Measurements from ENCODE around the gene CHIT1. TPM values are rescaled to one million over a fixed set of nuclear protein-coding genes. Genes with fewer than 3 reads are reported as not detected.

CHIT1 gene
- total RNA-seq, 4 donors from 2014 or later, result 0.49 to 244 (median 5.6) TPM

DNA sequence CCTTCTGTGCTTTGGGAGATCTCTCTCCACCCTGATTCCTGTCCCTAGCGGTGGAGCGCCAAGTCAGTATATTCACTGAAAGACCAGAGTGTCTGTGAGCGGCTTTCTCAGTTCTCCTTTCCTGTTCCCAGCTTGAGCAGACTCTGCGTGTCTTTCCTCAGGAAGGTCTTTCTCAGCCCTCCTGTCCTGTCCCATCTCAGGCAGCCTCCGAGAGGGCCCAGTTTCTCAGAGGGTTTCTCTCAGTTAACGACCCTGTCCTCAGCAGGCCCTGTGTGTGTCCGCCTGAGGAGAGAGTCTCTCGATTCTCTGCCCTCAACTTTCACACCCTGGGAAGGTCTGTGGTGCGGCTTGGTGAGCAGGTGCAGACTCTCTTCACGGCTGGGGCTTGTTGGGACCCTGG lies 34.0 kb upstream of the CHIT1 start:
- TF ChIP-seq, protein P1, sequence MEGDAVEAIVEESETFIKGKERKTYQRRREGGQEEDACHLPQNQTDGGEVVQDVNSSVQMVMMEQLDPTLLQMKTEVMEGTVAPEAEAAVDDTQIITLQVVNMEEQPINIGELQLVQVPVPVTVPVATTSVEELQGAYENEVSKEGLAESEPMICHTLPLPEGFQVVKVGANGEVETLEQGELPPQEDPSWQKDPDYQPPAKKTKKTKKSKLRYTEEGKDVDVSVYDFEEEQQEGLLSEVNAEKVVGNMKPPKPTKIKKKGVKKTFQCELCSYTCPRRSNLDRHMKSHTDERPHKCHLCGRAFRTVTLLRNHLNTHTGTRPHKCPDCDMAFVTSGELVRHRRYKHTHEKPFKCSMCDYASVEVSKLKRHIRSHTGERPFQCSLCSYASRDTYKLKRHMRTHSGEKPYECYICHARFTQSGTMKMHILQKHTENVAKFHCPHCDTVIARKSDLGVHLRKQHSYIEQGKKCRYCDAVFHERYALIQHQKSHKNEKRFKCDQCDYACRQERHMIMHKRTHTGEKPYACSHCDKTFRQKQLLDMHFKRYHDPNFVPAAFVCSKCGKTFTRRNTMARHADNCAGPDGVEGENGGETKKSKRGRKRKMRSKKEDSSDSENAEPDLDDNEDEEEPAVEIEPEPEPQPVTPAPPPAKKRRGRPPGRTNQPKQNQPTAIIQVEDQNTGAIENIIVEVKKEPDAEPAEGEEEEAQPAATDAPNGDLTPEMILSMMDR (IDR thresholded peaks at IDR 0.05; ENCODE audit: low read depth), result no peak

DNA sequence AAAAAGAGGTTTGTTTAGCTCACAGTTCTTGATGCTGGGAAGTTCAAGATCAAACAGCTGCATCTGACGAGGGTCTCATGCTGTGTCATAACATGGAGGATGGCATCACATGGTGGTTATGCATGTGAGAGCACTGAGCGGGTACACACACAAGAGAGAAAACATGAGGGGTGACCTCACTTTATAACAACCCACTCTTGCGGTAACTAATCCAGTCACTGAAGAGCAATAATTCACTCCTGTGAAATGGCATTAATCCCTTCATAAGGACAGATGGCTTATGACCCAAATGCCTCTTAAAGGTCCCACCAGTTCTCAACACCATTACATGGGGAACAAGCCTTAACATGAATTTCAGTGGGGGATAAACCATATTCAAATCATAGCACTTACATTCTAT lies 23.2 kb upstream of the CHIT1 start:
- TF ChIP-seq, protein P1 (IDR thresholded peaks at IDR 0.05; ENCODE audit: low read depth), result no peak

- TF ChIP-seq, protein P1 (IDR thresholded peaks at IDR 0.05; ENCODE audit: low read depth), result no peak
Measured at GRCh38 chr1:203251466-203251865, 22.0 kb upstream of the CHIT1 start.

GRCh38 chr1:203250911-203251310 lies 21.4 kb upstream of the CHIT1 start:
- TF ChIP-seq, protein P1 (IDR thresholded peaks at IDR 0.05; ENCODE audit: low read depth), result no peak

GRCh38 chr1:203244776-203245175 lies 15.3 kb upstream of the CHIT1 start:
- TF ChIP-seq, protein P1 (IDR thresholded peaks at IDR 0.05; ENCODE audit: low read depth), result no peak

GRCh38 chr1:203239526-203240305 lies 10.2 kb upstream of the CHIT1 start:
- TF ChIP-seq, protein P1 (IDR thresholded peaks at IDR 0.05; ENCODE audit: low read depth), result no peak

DNA sequence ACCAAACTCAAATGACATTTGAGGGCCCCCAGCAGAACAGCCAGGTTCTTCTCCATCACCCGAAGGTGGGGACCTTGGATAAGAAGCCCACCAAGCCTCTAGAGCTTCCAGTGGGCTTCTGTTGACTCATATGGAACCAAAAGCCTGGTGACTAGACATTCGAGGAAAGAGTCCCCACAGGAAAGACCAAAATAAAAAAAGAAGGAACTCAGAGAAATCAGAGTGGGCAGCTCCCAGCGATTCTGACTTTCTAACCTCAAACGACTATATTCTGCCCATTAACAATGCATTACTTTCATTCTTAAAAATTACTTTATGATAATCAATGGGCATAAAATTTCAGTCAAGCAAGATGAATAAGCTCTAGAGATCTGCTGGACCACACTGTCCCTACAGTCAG lies 9.6 kb upstream of the CHIT1 start:
- TF ChIP-seq, protein P1 (IDR thresholded peaks at IDR 0.05; ENCODE audit: low read depth), result no peak

Data from subcutaneous adipose tissue (tissue), 4 donors.